H9 (cell line): ENCODE data around the gene CALML5. TPM values are rescaled to one million over a fixed set of nuclear protein-coding genes. Genes with fewer than 3 reads are reported as not detected.

Experiments used
- DNase-seq: peaks from one replicate; pipeline ENCODE4 v3.0.0-alpha.2; 2017
- H2AFZ ChIP-seq: one replicate; pipeline ENCODE4 v1.6.1; 2013; ENCODE audit warnings: mild to moderate bottlenecking, low read length, control low read depth, moderate library complexity
- H2AK5ac ChIP-seq: 2 replicates; pipeline ENCODE4 v1.6.1; 2013; ENCODE audit warnings: low read length, control low read depth, mixed read lengths; ENCODE audit not compliant: insufficient read length
- H2BK120ac ChIP-seq: one replicate; pipeline ENCODE4 v1.6.1; 2013; ENCODE audit warnings: low read depth, mild to moderate bottlenecking, low read length, control low read depth, inconsistent platforms; ENCODE audit not compliant: poor library complexity, severe bottlenecking
- H2BK12ac ChIP-seq: 2 replicates; pipeline ENCODE4 v1.6.1; 2013; ENCODE audit warnings: low read length, control low read depth, mixed read lengths, low read depth; ENCODE audit not compliant: insufficient read length
- H2BK15ac ChIP-seq: 2 replicates; pipeline ENCODE4 v1.6.1; 2013; ENCODE audit warnings: low read depth, low read length, control low read depth
- H2BK20ac ChIP-seq: one replicate; pipeline ENCODE4 v1.6.1; 2013; ENCODE audit warnings: low read depth, mild to moderate bottlenecking, low read length, control low read depth, inconsistent platforms; ENCODE audit not compliant: poor library complexity, severe bottlenecking
- H2BK5ac ChIP-seq: 2 replicates; pipeline ENCODE4 v1.6.1; 2013; ENCODE audit warnings: low read length, control low read depth, mixed read lengths; ENCODE audit not compliant: insufficient read length
- H3K14ac ChIP-seq: 2 replicates; pipeline ENCODE4 v1.6.1; 2013; ENCODE audit warnings: low read length, control low read depth; ENCODE audit not compliant: insufficient read depth
- H3K18ac ChIP-seq: 2 replicates; pipeline ENCODE4 v1.6.1; 2013; ENCODE audit warnings: low read depth, mild to moderate bottlenecking, mixed read lengths, low read length, control low read depth; ENCODE audit not compliant: insufficient read length
- H3K23ac ChIP-seq: 2 replicates; pipeline ENCODE4 v1.6.1; 2013; ENCODE audit warnings: low read length, control low read depth, mixed read lengths, low read depth; ENCODE audit not compliant: insufficient read length
- H3K23me2 ChIP-seq: 2 replicates; pipeline ENCODE4 v1.6.1; 2013; ENCODE audit warnings: low read depth, mild to moderate bottlenecking, mixed read lengths, low read length, control low read depth; ENCODE audit not compliant: insufficient read length, poor library complexity, severe bottlenecking
- H3K27ac ChIP-seq: 2 replicates; pipeline ENCODE4 v1.5.1; 2013; ENCODE audit warnings: low read length, control low read depth, mixed read lengths, low read depth; ENCODE audit not compliant: insufficient read length
- H3K27me3 ChIP-seq: 2 replicates; pipeline ENCODE4 v1.6.1; 2013; ENCODE audit warnings: low read length, control low read depth, inconsistent platforms; ENCODE audit not compliant: insufficient read depth
- H3K4ac ChIP-seq: 2 replicates; pipeline ENCODE4 v1.6.1; 2013; ENCODE audit warnings: low read depth, mild to moderate bottlenecking, control low read depth, inconsistent platforms, low read length, moderate library complexity
- H3K4me1 ChIP-seq: 2 replicates; pipeline ENCODE4 v1.6.1; 2013; ENCODE audit warnings: low read length, control low read depth, inconsistent platforms; ENCODE audit not compliant: insufficient read depth
- H3K4me2 ChIP-seq: 2 replicates; pipeline ENCODE4 v1.6.1; 2013; ENCODE audit warnings: low read length, control low read depth, mixed read lengths; ENCODE audit not compliant: insufficient read length, insufficient read depth
- H3K56ac ChIP-seq: 2 replicates; pipeline ENCODE4 v1.6.1; 2013; ENCODE audit warnings: low read depth, mild to moderate bottlenecking, mixed read lengths, low read length, control low read depth; ENCODE audit not compliant: insufficient read length
- H3K79me1 ChIP-seq: 2 replicates; pipeline ENCODE4 v1.6.1; 2013; ENCODE audit warnings: low read depth, mild to moderate bottlenecking, moderate library complexity, low read length, control low read depth, inconsistent platforms; ENCODE audit not compliant: insufficient read depth, poor library complexity, severe bottlenecking
- H3K79me2 ChIP-seq: 2 replicates; pipeline ENCODE4 v1.6.1; 2013; ENCODE audit warnings: low read length, control low read depth, inconsistent platforms; ENCODE audit not compliant: insufficient read depth
- H3K9ac ChIP-seq: 2 replicates; pipeline ENCODE4 v1.6.1; 2013; ENCODE audit warnings: low read length, control low read depth, mixed read lengths; ENCODE audit not compliant: insufficient read length; ENCODE audit errors: extremely low read depth
- H3K9me3 ChIP-seq: one replicate; pipeline ENCODE4 v1.6.1; 2013; ENCODE audit warnings: low read depth, low read length, inconsistent platforms; ENCODE audit not compliant: control insufficient read depth
- H3T11ph ChIP-seq: one replicate; pipeline ENCODE4 v1.6.1; 2013; ENCODE audit warnings: mild to moderate bottlenecking, low read length, control low read depth, inconsistent platforms
- H4K20me1 ChIP-seq: one replicate; pipeline ENCODE4 v1.6.1; 2013; ENCODE audit not compliant: control insufficient read depth, insufficient read length, insufficient read depth
- H4K5ac ChIP-seq: 2 replicates; pipeline ENCODE4 v1.6.1; 2013; ENCODE audit warnings: low read depth, mild to moderate bottlenecking, mixed read lengths, low read length, control low read depth; ENCODE audit not compliant: insufficient read length
- H4K8ac ChIP-seq: replicated peaks from 2 replicates; pipeline ENCODE4 v1.6.1; 2013; ENCODE audit warnings: low read length, control low read depth, mixed read lengths, low read depth; ENCODE audit not compliant: insufficient read length
- H4K91ac ChIP-seq: 2 replicates; pipeline ENCODE4 v1.6.1; 2013; ENCODE audit warnings: low read depth, mild to moderate bottlenecking, moderate library complexity, mixed read lengths, low read length, control low read depth; ENCODE audit not compliant: insufficient read length
- H3K27ac Mint-ChIP-seq, 3 experiments: 2 replicates in 2 of 3; 3 replicates in 1 of 3; pipeline ENCODE4 v1.8.0; 2020 to 2021; ENCODE audit warnings: mixed read lengths in 3 of 3, mild to moderate bottlenecking in 1 of 3, moderate library complexity in 1 of 3
- H3K27me3 Mint-ChIP-seq: 2 replicates; pipeline ENCODE4 v1.8.0; 2021; ENCODE audit warnings: low read depth, mild to moderate bottlenecking, moderate library complexity, mixed read lengths
- H3K36me3 Mint-ChIP-seq, 3 experiments: 2 replicates in 2 of 3; 3 replicates in 1 of 3; pipeline ENCODE4 v1.8.0; 2020 to 2021; ENCODE audit warnings: low read depth in 3 of 3, mixed read lengths in 3 of 3; ENCODE audit not compliant: insufficient read depth in 1 of 3
- H3K4me1 Mint-ChIP-seq, 2 experiments: 2 replicates each; pipeline ENCODE4 v1.8.0; 2020; ENCODE audit warnings: mixed read lengths in 2 of 2
- H3K4me3 Mint-ChIP-seq, 2 experiments: 2 replicates in 1 of 2; 3 replicates in 1 of 2; pipeline ENCODE4 v1.8.0; 2020 to 2021; ENCODE audit warnings: mild to moderate bottlenecking in 2 of 2, mixed read lengths in 2 of 2, moderate library complexity in 1 of 2
- H3K9me3 Mint-ChIP-seq, 2 experiments: 2 replicates in 1 of 2; 3 replicates in 1 of 2; pipeline ENCODE4 v1.8.0; 2020; ENCODE audit warnings: mild to moderate bottlenecking in 2 of 2, mixed read lengths in 2 of 2, moderate library complexity in 1 of 2
- WGBS: extraction: QIAGEN DNeasy Blood & Tissue Kit; methylation state at CpG from one replicate; pipeline ENCODE4 v1.1.7; 2013; ENCODE audit warnings: missing lambda C conversion rate, low lambda C conversion rate, mixed read lengths; ENCODE audit not compliant: insufficient read length; ENCODE audit errors: extremely low coverage; 5-methylcytosine and 5-hydroxymethylcytosine counted together
- total RNA-seq: library from RNA; stranded (reverse); gene quantifications from 2 replicates; pipeline ENCODE4 v1.2.1, GENCODE V29; 2021
- TF ChIP-seq, protein P1 (sequence below): fragments of 200-600 bp; sonication (generic); conservative IDR thresholded peaks from 3 replicates; pipeline ENCODE4 v1.8.0; 2021; ENCODE audit warnings: antibody characterized with exemption, mild to moderate bottlenecking

The CALML5 gene
- total RNA-seq, 1 experiment from 2014 or later: not detected

DNA sequence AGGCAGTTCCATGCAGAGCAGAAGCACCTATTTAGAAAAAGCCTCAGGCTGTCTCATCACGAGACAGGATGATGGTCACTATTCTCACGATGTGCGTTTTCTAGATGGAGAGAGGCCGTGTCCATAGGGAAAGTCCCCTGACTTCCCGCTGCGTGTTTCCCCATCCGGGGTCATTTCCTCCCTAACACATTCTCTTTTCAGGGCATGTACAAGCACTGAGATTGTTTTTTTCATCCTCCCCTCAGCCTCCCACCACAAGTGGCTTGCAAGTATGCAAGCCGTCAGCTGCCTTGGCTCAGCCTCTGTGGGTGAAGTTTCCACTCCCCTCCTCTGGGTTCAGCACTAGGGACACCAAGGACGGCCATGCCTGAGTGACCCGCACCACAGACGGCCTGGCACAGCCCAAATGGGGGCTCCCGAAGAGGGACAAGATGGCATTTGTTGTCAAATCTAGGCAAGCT, 2.7 kb upstream of the CALML5 start:
- Histone ChIP-seq H3K56ac (no peak overlapping the region), H3K4ac (no peak overlapping the region), H3K27ac (no peak overlapping the region), H2AK5ac (no peak overlapping the region), H3K79me1 (no peaks in the 10 kb centered on the region), H3K27me3 (no peaks in the 10 kb centered on the region), H3K18ac (no peak overlapping the region), H3K79me2 (no peaks in the 10 kb centered on the region), H2BK20ac (no peak overlapping the region), H2BK12ac (no peak overlapping the region), H2BK15ac (no peak overlapping the region), H2BK120ac (no peak overlapping the region), H3K23me2 (no peaks in the 10 kb centered on the region), H2AFZ (no peak overlapping the region), H3K9ac (no peak overlapping the region), H3K14ac (no peak overlapping the region), H3T11ph (no peak overlapping the region), H3K9me3 (no peaks in the 10 kb centered on the region), H4K20me1 (no peaks in the 10 kb centered on the region), H2BK5ac (no peak overlapping the region), H3K4me2 (no peak overlapping the region), H3K23ac (no peak overlapping the region), H4K91ac (no peak overlapping the region), H4K5ac (no peak overlapping the region), H4K8ac (no peak overlapping the region), H3K4me1 (no peaks in the 10 kb centered on the region; the same call in 1 of the 2 replicates)
- Mint-ChIP-seq H3K4me3 (no peak overlapping the region), H3K36me3 (no peaks in the 10 kb centered on the region; a peak in 1 of 7 replicates), H3K9me3 (no peaks in the 10 kb centered on the region), H3K27ac (no peak overlapping the region), H3K4me1 (peaks cover 5 to 6% of the 10 kb centered on the region in 2 experiments), H3K27me3 (peaks cover 5% of the 10 kb centered on the region)
- no peak for DNase-seq
- no CpG with 5 or more reads among the region's 12 CpGs for WGBS
- TF ChIP-seq, protein P1, sequence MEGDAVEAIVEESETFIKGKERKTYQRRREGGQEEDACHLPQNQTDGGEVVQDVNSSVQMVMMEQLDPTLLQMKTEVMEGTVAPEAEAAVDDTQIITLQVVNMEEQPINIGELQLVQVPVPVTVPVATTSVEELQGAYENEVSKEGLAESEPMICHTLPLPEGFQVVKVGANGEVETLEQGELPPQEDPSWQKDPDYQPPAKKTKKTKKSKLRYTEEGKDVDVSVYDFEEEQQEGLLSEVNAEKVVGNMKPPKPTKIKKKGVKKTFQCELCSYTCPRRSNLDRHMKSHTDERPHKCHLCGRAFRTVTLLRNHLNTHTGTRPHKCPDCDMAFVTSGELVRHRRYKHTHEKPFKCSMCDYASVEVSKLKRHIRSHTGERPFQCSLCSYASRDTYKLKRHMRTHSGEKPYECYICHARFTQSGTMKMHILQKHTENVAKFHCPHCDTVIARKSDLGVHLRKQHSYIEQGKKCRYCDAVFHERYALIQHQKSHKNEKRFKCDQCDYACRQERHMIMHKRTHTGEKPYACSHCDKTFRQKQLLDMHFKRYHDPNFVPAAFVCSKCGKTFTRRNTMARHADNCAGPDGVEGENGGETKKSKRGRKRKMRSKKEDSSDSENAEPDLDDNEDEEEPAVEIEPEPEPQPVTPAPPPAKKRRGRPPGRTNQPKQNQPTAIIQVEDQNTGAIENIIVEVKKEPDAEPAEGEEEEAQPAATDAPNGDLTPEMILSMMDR: no peak
